ENCODE measurements around the gene NCK2.

Gene NCK2

DNA sequence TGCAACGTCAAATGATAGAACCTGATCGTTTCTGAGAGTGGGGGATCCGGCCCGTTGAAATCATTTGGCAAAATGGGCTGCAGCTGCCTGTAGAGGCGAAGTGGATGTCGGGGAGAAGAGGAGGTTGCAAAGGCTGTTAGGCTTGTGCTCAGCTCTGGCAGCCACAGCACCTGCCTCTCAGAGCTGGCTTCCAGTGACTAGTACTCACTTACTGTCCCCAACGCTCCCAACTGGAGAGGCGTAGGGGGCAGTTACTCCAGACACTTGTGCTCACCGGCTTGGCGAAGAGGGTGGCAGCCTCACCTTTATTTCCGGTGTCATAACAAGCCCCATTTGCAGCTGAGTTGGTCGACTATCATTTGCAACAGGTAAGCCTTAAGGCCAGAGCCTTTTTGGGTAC, 37.9 kb downstream of the NCK2 start:
- Histone ChIP-seq H3K4me2 (ENCODE audit: insufficient read depth, low read length, poor library complexity, severe bottlenecking) (no peak overlapping the region), H3K4me1 (ENCODE audit: control insufficient read depth in 2 of 2, insufficient read depth in 1 of 2, low read depth in 1 of 2, low read length in 2 of 2) (peaks cover 5 to 8% of the 10 kb centered on the region in 2 donors), H3K79me1 (ENCODE audit: low read depth, low read length) (peaks cover 10% of the 10 kb centered on the region), H3K36me3 (replicated peaks in 1 of 2; ENCODE audit: control insufficient read depth in 2 of 2, insufficient read depth in 2 of 2, low read length in 2 of 2) (peaks cover 0 to 38% of the 10 kb centered on the region in 2 donors), H3K9ac (ENCODE audit: low read depth, low read length, poor library complexity) (no peak overlapping the region), H3K9me3 (replicated peaks in 1 of 2; ENCODE audit: control insufficient read depth in 2 of 2, insufficient read depth in 1 of 2, low read depth in 1 of 2, low read length in 2 of 2) (no peaks in the 10 kb centered on the region), H2BK5ac (ENCODE audit: low read length) (no peak overlapping the region), H4K91ac (ENCODE audit: low read depth, low read length, poor library complexity) (no peak overlapping the region), H3K14ac (ENCODE audit: low read length) (no peak overlapping the region), H3K27me3 (ENCODE audit: control insufficient read depth in 3 of 3, insufficient read depth in 3 of 3, low read depth in 1 of 3, low read length in 3 of 3) (no peaks in the 10 kb centered on the region), H3K18ac (ENCODE audit: low read length) (no peak overlapping the region), H3K4me3 (ENCODE audit: low read length in 2 of 2) (no peak overlapping the region), H2AFZ (ENCODE audit: low read length) (no peak overlapping the region), H2BK15ac (ENCODE audit: low read length) (no peak overlapping the region), H3K4ac (ENCODE audit: low read length) (no peak overlapping the region), H4K8ac (ENCODE audit: low read depth, low read length) (no peak overlapping the region), H3K23ac (ENCODE audit: low read depth, low read length, poor library complexity) (no peak overlapping the region), H2AK5ac (ENCODE audit: low read depth, low read length) (no peak overlapping the region), H2BK120ac (ENCODE audit: low read depth, low read length) (no peak overlapping the region), H2BK12ac (ENCODE audit: low read length) (no peak overlapping the region), H3K27ac (replicated peaks; ENCODE audit: low read length) (no peak overlapping the region)
- no peak for DNase-seq (ENCODE audit: low spot score)
- WGBS, 2 donors (ENCODE audit: extremely low coverage in 2 of 2, insufficient read length in 2 of 2, insufficient replicate concordance in 1 of 2) = no CpG with 5 or more reads among the region's 12 CpGs

DNA sequence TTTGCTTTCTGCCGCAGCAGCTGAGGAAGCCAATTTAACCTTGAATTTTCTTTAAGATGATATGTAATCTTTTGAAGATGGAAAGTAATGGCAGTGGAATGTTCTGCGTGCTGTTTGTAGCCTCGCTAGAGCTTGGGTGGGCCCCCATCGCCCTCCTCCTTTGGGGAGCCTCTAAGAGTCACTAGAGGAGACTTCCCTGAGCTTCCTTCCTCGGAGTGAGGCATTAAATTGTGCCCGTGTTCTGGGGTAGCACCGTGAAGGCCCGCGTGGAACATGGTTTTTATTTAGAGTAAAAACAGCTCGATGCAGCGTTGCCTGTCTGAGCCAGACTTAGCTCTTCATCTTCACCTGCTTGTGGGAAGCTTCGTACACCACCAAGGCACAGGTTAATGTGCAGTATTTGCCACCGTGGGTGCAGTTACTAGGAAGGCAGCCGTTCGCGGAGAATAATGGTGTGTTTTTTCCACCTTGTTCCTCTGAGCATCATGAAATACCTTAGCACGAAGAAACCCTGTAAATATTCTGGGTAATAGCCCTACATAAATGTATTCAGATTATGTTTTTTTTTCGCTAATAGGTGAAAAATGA, 38.5 kb downstream of the NCK2 start:
- H2BK15ac ChIP-seq (ENCODE audit: low read length) = no peak overlapping the region
- DNase-seq (ENCODE audit: low spot score) = no peak
- WGBS, 2 donors (ENCODE audit: extremely low coverage in 2 of 2, insufficient read length in 2 of 2, insufficient replicate concordance in 1 of 2) = no CpG with 5 or more reads among the region's 18 CpGs

DNA sequence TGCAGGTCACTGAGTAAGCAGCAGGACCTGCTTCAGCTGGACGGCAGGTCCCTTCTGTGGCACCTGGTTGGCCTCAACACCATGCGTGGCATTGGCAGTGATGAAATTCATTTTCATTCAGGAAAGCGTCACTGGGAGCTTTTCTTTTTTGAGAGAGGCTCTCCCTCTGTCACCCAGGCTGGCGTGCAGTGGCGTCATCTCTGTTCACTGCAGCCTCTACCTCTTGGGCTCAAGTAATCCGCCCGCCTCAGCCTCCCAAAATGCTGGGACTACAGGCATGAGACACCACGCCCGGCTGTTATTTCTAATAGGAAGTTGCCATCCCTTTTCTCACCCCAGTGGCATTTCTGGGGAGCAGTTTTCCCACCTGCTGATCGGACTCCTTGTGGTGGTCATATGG, 39.3 kb downstream of the NCK2 start:
- Histone ChIP-seq H4K91ac (ENCODE audit: low read depth, low read length, poor library complexity) (no peak overlapping the region), H3K36me3 (replicated peaks in 1 of 2; ENCODE audit: control insufficient read depth in 2 of 2, insufficient read depth in 2 of 2, low read length in 2 of 2) (peaks cover 0 to 29% of the 10 kb centered on the region in 2 donors), H3K18ac (ENCODE audit: low read length) (no peak overlapping the region), H2BK120ac (ENCODE audit: low read depth, low read length) (no peak overlapping the region), H3K4me3 (ENCODE audit: low read length in 2 of 2) (no peak overlapping the region), H3K4ac (ENCODE audit: low read length) (no peak overlapping the region), H3K4me2 (ENCODE audit: insufficient read depth, low read length, poor library complexity, severe bottlenecking) (no peak overlapping the region), H2BK5ac (ENCODE audit: low read length) (no peak overlapping the region), H2BK12ac (ENCODE audit: low read length) (no peak overlapping the region), H3K9ac (ENCODE audit: low read depth, low read length, poor library complexity) (no peak overlapping the region), H3K27ac (replicated peaks; ENCODE audit: low read length) (no peak overlapping the region), H3K27me3 (ENCODE audit: control insufficient read depth in 3 of 3, insufficient read depth in 3 of 3, low read depth in 1 of 3, low read length in 3 of 3) (no peaks in the 10 kb centered on the region), H3K9me3 (replicated peaks in 1 of 2; ENCODE audit: control insufficient read depth in 2 of 2, insufficient read depth in 1 of 2, low read depth in 1 of 2, low read length in 2 of 2) (no peaks in the 10 kb centered on the region), H3K14ac (ENCODE audit: low read length) (no peak overlapping the region), H3K23ac (ENCODE audit: low read depth, low read length, poor library complexity) (no peak overlapping the region), H2BK15ac (ENCODE audit: low read length) (no peak overlapping the region), H2AK5ac (ENCODE audit: low read depth, low read length) (no peak overlapping the region), H4K8ac (ENCODE audit: low read depth, low read length) (no peak overlapping the region), H3K79me1 (ENCODE audit: low read depth, low read length) (peaks cover 8% of the 10 kb centered on the region), H3K4me1 (ENCODE audit: control insufficient read depth in 2 of 2, insufficient read depth in 1 of 2, low read depth in 1 of 2, low read length in 2 of 2) (peaks cover 5 to 8% of the 10 kb centered on the region in 2 donors), H2AFZ (ENCODE audit: low read length) (no peak overlapping the region)
- DNase-seq (ENCODE audit: low spot score) = no peak
- WGBS, 2 donors (ENCODE audit: extremely low coverage in 2 of 2, insufficient read length in 2 of 2, insufficient replicate concordance in 1 of 2) = no CpG with 5 or more reads among the region's 10 CpGs

More for the DNA sequence above, 38.5 kb downstream of the NCK2 start:
- H3K27me3 ChIP-seq (ENCODE audit: control insufficient read depth in 3 of 3, insufficient read depth in 3 of 3, low read depth in 1 of 3, low read length in 3 of 3) = no peaks in the 10 kb centered on the region
- H3K23ac ChIP-seq (ENCODE audit: low read depth, low read length, poor library complexity) = no peak overlapping the region
- H3K36me3 ChIP-seq (replicated peaks in 1 of 2; ENCODE audit: control insufficient read depth in 2 of 2, insufficient read depth in 2 of 2, low read length in 2 of 2) = peaks cover 0 to 32% of the 10 kb centered on the region in 2 donors
- no peak overlapping the region for H3K4me3 ChIP-seq (ENCODE audit: low read length in 2 of 2)
- no peak overlapping the region for H2BK120ac ChIP-seq (ENCODE audit: low read depth, low read length)
- H2AFZ ChIP-seq (ENCODE audit: low read length) = no peak overlapping the region
- H3K9me3 ChIP-seq (replicated peaks in 1 of 2; ENCODE audit: control insufficient read depth in 2 of 2, insufficient read depth in 1 of 2, low read depth in 1 of 2, low read length in 2 of 2) = no peaks in the 10 kb centered on the region
- no peak overlapping the region for H3K18ac ChIP-seq (ENCODE audit: low read length)
- H3K4me1 ChIP-seq (ENCODE audit: control insufficient read depth in 2 of 2, insufficient read depth in 1 of 2, low read depth in 1 of 2, low read length in 2 of 2) = peaks cover 5 to 8% of the 10 kb centered on the region in 2 donors
- no peak overlapping the region for H3K4me2 ChIP-seq (ENCODE audit: insufficient read depth, low read length, poor library complexity, severe bottlenecking)
- H3K9ac ChIP-seq (ENCODE audit: low read depth, low read length, poor library complexity) = no peak overlapping the region
- no peak overlapping the region for H4K8ac ChIP-seq (ENCODE audit: low read depth, low read length)
- no peak overlapping the region for H4K91ac ChIP-seq (ENCODE audit: low read depth, low read length, poor library complexity)
- no peak overlapping the region for H2AK5ac ChIP-seq (ENCODE audit: low read depth, low read length)
- H3K27ac ChIP-seq (replicated peaks; ENCODE audit: low read length) = no peak overlapping the region
- H3K79me1 ChIP-seq (ENCODE audit: low read depth, low read length) = peaks cover 9% of the 10 kb centered on the region
- no peak overlapping the region for H3K4ac ChIP-seq (ENCODE audit: low read length)
- no peak overlapping the region for H3K14ac ChIP-seq (ENCODE audit: low read length)
- H2BK5ac ChIP-seq (ENCODE audit: low read length) = no peak overlapping the region
- no peak overlapping the region for H2BK12ac ChIP-seq (ENCODE audit: low read length)

DNA sequence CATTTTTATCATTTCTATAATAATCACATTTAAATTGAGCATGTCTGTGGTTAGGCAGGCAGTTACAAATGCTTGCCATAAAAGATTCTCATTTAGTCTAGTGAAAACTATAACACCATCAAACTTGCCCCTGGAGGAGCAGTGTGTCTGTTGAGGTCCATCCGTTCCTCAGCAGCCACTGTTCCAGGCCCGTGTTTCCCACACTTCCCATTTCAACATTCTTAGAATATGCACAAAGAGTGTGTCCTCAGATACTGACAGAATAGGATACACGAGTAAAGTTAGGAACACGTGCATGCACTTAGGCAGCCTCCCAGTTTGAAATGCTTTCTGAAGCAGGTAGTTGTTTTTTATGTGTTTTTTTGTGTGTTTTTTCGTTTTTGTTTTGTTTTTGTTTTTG, 39.9 kb downstream of the NCK2 start:
- Histone ChIP-seq H2AK5ac (ENCODE audit: low read depth, low read length) (no peak overlapping the region), H4K91ac (ENCODE audit: low read depth, low read length, poor library complexity) (no peak overlapping the region), H3K4me1 (ENCODE audit: control insufficient read depth in 2 of 2, insufficient read depth in 1 of 2, low read depth in 1 of 2, low read length in 2 of 2) (peaks cover 2 to 8% of the 10 kb centered on the region in 2 donors), H2BK12ac (ENCODE audit: low read length) (no peak overlapping the region), H3K4ac (ENCODE audit: low read length) (no peak overlapping the region), H3K9me3 (replicated peaks in 1 of 2; ENCODE audit: control insufficient read depth in 2 of 2, insufficient read depth in 1 of 2, low read depth in 1 of 2, low read length in 2 of 2) (no peaks in the 10 kb centered on the region), H3K23ac (ENCODE audit: low read depth, low read length, poor library complexity) (no peak overlapping the region), H2BK15ac (ENCODE audit: low read length) (no peak overlapping the region), H3K27ac (replicated peaks; ENCODE audit: low read length) (no peak overlapping the region), H3K4me3 (ENCODE audit: low read length in 2 of 2) (no peak overlapping the region), H2BK120ac (ENCODE audit: low read depth, low read length) (no peak overlapping the region), H3K79me1 (ENCODE audit: low read depth, low read length) (peaks cover 9% of the 10 kb centered on the region), H3K36me3 (replicated peaks in 1 of 2; ENCODE audit: control insufficient read depth in 2 of 2, insufficient read depth in 2 of 2, low read length in 2 of 2) (peaks cover 0 to 29% of the 10 kb centered on the region in 2 donors), H3K27me3 (ENCODE audit: control insufficient read depth in 3 of 3, insufficient read depth in 3 of 3, low read depth in 1 of 3, low read length in 3 of 3) (no peaks in the 10 kb centered on the region), H3K14ac (ENCODE audit: low read length) (no peak overlapping the region), H2BK5ac (ENCODE audit: low read length) (no peak overlapping the region), H2AFZ (ENCODE audit: low read length) (no peak overlapping the region), H3K4me2 (ENCODE audit: insufficient read depth, low read length, poor library complexity, severe bottlenecking) (no peak overlapping the region), H3K9ac (ENCODE audit: low read depth, low read length, poor library complexity) (no peak overlapping the region), H4K8ac (ENCODE audit: low read depth, low read length) (no peak overlapping the region), H3K18ac (ENCODE audit: low read length) (no peak overlapping the region)
- no peak for DNase-seq (ENCODE audit: low spot score)
- WGBS, 2 donors (ENCODE audit: extremely low coverage in 2 of 2, insufficient read length in 2 of 2, insufficient replicate concordance in 1 of 2) = 100% methylated on average over 1 of the region's 5 CpGs; no CpG with 5 or more reads in 1 of the 2 donors
